H1 (cell line): ENCODE results near the gene PSMF1. TPM values are rescaled to one million over a fixed set of nuclear protein-coding genes. Genes with fewer than 3 reads are reported as not detected.

ENCODE experiments used
- CTCF ChIA-PET: fragments of 300-600 bp; sonication (Branson Sonifier 250); formaldehyde crosslinking; loops from one replicate; lab custom pipeline; 2021; ENCODE audit not compliant: partially characterized antibody; lab: Charles Lee
- POLR2A ChIA-PET: fragments of 300-600 bp; sonication (Branson Sonifier 250); formaldehyde crosslinking; loops from one replicate; lab custom pipeline; 2021; ENCODE audit warnings: inconsistent platforms; ENCODE audit not compliant: partially characterized antibody; lab: Charles Lee
- DNase-seq, 2 experiments: peaks; one replicate each; pipeline versions ENCODE4 v3.0.0 to v3.0.0-alpha.2; 2010 to 2022; ENCODE audit warnings: low spot score in 2 of 2, low read depth in 1 of 2, mixed read lengths in 1 of 2
- FAIRE-seq: peaks from 2 replicates; lab custom pipeline; 2011; peaks lifted over from hg19 to GRCh38; lab: Jason Lieb, UNC
- H2AFZ ChIP-seq: 2 replicates; pipeline ENCODE4 v1.8.1; 2012; ENCODE audit warnings: low read length, inconsistent platforms
- H2AK5ac ChIP-seq: 2 replicates; pipeline ENCODE4 v1.6.1; 2013; ENCODE audit warnings: low read depth, low read length
- H2BK120ac ChIP-seq: replicated peaks from 2 replicates; pipeline ENCODE3; 2013; ENCODE audit warnings: low read depth, low read length, inconsistent platforms
- H2BK12ac ChIP-seq: 2 replicates; pipeline ENCODE4 v1.6.1; 2013; ENCODE audit warnings: low read depth, low read length
- H2BK15ac ChIP-seq: 2 replicates; pipeline ENCODE4 v1.6.1; 2013; ENCODE audit warnings: low read length
- H2BK20ac ChIP-seq: 2 replicates; pipeline ENCODE4 v1.6.1; 2013; ENCODE audit warnings: low read length
- H2BK5ac ChIP-seq: 2 replicates; pipeline ENCODE4 v1.6.1; 2013; ENCODE audit warnings: low read depth, low read length
- H3K14ac ChIP-seq: 2 replicates; pipeline ENCODE4 v1.6.1; 2013; ENCODE audit warnings: inconsistent platforms; ENCODE audit not compliant: insufficient read length
- H3K18ac ChIP-seq: 2 replicates; pipeline ENCODE4 v1.6.1; 2013; ENCODE audit warnings: low read length; ENCODE audit errors: extremely low read depth
- H3K23ac ChIP-seq: 2 replicates; pipeline ENCODE4 v1.6.1; 2013; ENCODE audit warnings: inconsistent platforms; ENCODE audit not compliant: insufficient read length
- H3K23me2 ChIP-seq: 2 replicates; pipeline ENCODE4 v1.6.1; 2013; ENCODE audit warnings: low read depth, low read length
- H3K27ac ChIP-seq: 2 replicates; pipeline ENCODE4 v1.6.1; 2011; ENCODE audit warnings: low read depth, low read length, inconsistent platforms
- H3K27me3 ChIP-seq, 4 experiments: replicated peaks in 1 of 4; 1 replicate in 1 of 4; 2 replicates in 3 of 4; pipeline versions ENCODE4 v1.6.1 to v1.8.1; 2011 to 2013; ENCODE audit warnings: low read length in 3 of 4, mild to moderate bottlenecking in 3 of 4, inconsistent platforms in 2 of 4, mixed read lengths in 2 of 4, moderate library complexity in 1 of 4; ENCODE audit not compliant: control insufficient read depth in 3 of 4, insufficient read depth in 3 of 4; ENCODE audit errors: extremely low read depth in 1 of 4
- H3K36me3 ChIP-seq, 4 experiments: 2 replicates each; pipeline versions ENCODE4 v1.6.1 to v1.8.1; 2011 to 2013; ENCODE audit warnings: mild to moderate bottlenecking in 4 of 4, low read length in 3 of 4, moderate library complexity in 2 of 4, control low read depth in 1 of 4, inconsistent platforms in 1 of 4; ENCODE audit not compliant: insufficient read depth in 4 of 4, control insufficient read depth in 2 of 4
- H3K4ac ChIP-seq: replicated peaks from 2 replicates; pipeline ENCODE3; 2013; ENCODE audit warnings: low read length, low read depth, mixed read lengths, inconsistent platforms; ENCODE audit not compliant: insufficient read length
- H3K4me1 ChIP-seq, 4 experiments: replicated peaks in 1 of 4; 1 replicate in 1 of 4; 2 replicates in 3 of 4; pipeline versions ENCODE4 v1.6.1 to v1.8.1; 2011 to 2013; ENCODE audit warnings: low read length in 3 of 4, inconsistent platforms in 2 of 4, mixed read lengths in 1 of 4; ENCODE audit not compliant: insufficient read depth in 4 of 4, control insufficient read depth in 3 of 4
- H3K4me2 ChIP-seq, 2 experiments: 2 replicates each; pipeline versions ENCODE4 v1.6.1 to v1.8.1; 2011 to 2013; ENCODE audit warnings: low read depth in 2 of 2, low read length in 2 of 2, control low read depth in 1 of 2, inconsistent platforms in 1 of 2, mild to moderate bottlenecking in 1 of 2; ENCODE audit not compliant: insufficient read depth in 1 of 2
- H3K4me3 ChIP-seq, 4 experiments: fragments of 200-600, 300-600 bp in 1 of 4; sonication (generic), shearing (Covaris generic), sonication (Bioruptor Twin) in 1 of 4; 2 replicates each; pipeline versions ENCODE4 v1.5.1 to v1.8.1; 2011 to 2016; ENCODE audit warnings: low read length in 4 of 4, low read depth in 3 of 4, control low read depth in 2 of 4, inconsistent platforms in 2 of 4, mild to moderate bottlenecking in 2 of 4, mixed read lengths in 1 of 4, moderate library complexity in 1 of 4; ENCODE audit not compliant: insufficient read depth in 2 of 4; ENCODE audit errors: extremely low read depth in 1 of 4
- H3K56ac ChIP-seq: replicated peaks from 2 replicates; pipeline ENCODE3; 2013; ENCODE audit warnings: low read depth, mild to moderate bottlenecking, mixed read lengths, low read length, inconsistent platforms; ENCODE audit not compliant: insufficient read length
- H3K79me1 ChIP-seq: 2 replicates; pipeline ENCODE4 v1.6.1; 2013; ENCODE audit warnings: low read depth, low read length, control low read depth
- H3K79me2 ChIP-seq, 2 experiments: 2 replicates each; pipeline versions ENCODE4 v1.6.1 to v1.8.1; 2012 to 2013; ENCODE audit warnings: low read length in 2 of 2, mild to moderate bottlenecking in 2 of 2, inconsistent platforms in 1 of 2; ENCODE audit not compliant: insufficient read depth in 2 of 2, control insufficient read depth in 1 of 2
- H3K9ac ChIP-seq, 4 experiments: replicated peaks in 1 of 4; 1 replicate in 1 of 4; 2 replicates in 3 of 4; pipeline versions ENCODE4 v1.6.1 to v1.8.1; 2011 to 2013; ENCODE audit warnings: low read depth in 3 of 4, low read length in 3 of 4, control low read depth in 2 of 4, mild to moderate bottlenecking in 2 of 4, moderate library complexity in 2 of 4, inconsistent platforms in 1 of 4; ENCODE audit errors: extremely low read depth in 1 of 4
- H3K9me3 ChIP-seq, 2 experiments: 2 replicates each; pipeline versions ENCODE4 v1.6.1 to v1.8.1; 2012 to 2013; ENCODE audit warnings: mild to moderate bottlenecking in 2 of 2, moderate library complexity in 2 of 2, control low read depth in 1 of 2, inconsistent platforms in 1 of 2, low read depth in 1 of 2, low read length in 1 of 2, mixed read lengths in 1 of 2; ENCODE audit not compliant: insufficient read depth in 2 of 2
- H4K20me1 ChIP-seq, 2 experiments: replicated peaks in 1 of 2; 2 replicates each; pipeline versions ENCODE3 to v1.8.1; 2011 to 2013; ENCODE audit warnings: inconsistent platforms in 2 of 2, low read length in 2 of 2, mild to moderate bottlenecking in 1 of 2; ENCODE audit not compliant: insufficient read depth in 2 of 2, control insufficient read depth in 1 of 2
- H4K5ac ChIP-seq: 2 replicates; pipeline ENCODE4 v1.6.1; 2013; ENCODE audit warnings: low read length, low read depth, mixed read lengths, inconsistent platforms; ENCODE audit not compliant: insufficient read length
- H4K8ac ChIP-seq: 2 replicates; pipeline ENCODE4 v1.8.0; 2013; ENCODE audit warnings: mild to moderate bottlenecking, moderate library complexity, low read length, inconsistent platforms; ENCODE audit not compliant: insufficient read depth; ENCODE audit errors: extremely low read depth
- H4K91ac ChIP-seq: replicated peaks from 2 replicates; pipeline ENCODE3; 2013; ENCODE audit warnings: low read length, mixed read lengths, inconsistent platforms; ENCODE audit not compliant: insufficient read length
- BACH1 ChIP-seq: IDR thresholded peaks from 2 replicates; pipeline ENCODE4 v1.6.1; 2012; ENCODE audit warnings: low read length, improper control_type of control experiment
- CEBPB ChIP-seq: IDR thresholded peaks from 2 replicates; pipeline ENCODE4 v1.6.1; 2012; ENCODE audit warnings: low read depth, low read length
- FOSL1 ChIP-seq: IDR thresholded peaks from 2 replicates; pipeline ENCODE4 v1.6.1; 2011; ENCODE audit warnings: mild to moderate bottlenecking, low read depth, low read length, moderate library complexity; ENCODE audit not compliant: insufficient read depth
- KDM4A ChIP-seq: IDR thresholded peaks from one replicate; pipeline ENCODE4 v1.7.1; 2012; ENCODE audit warnings: low read depth, mild to moderate bottlenecking, moderate library complexity, low read length, inconsistent platforms; ENCODE audit not compliant: severe bottlenecking
- SP1 ChIP-seq: IDR thresholded peaks from 2 replicates; pipeline ENCODE4 v1.6.1; 2011; ENCODE audit warnings: low read depth, low read length
- SP4 ChIP-seq: IDR thresholded peaks from 2 replicates; pipeline ENCODE4 v1.6.1; 2012; ENCODE audit warnings: low read length, inconsistent platforms
- SUZ12 ChIP-seq: fragments of 200-600 bp; sonication (generic); IDR thresholded peaks from 2 replicates; pipeline ENCODE4 v1.6.1; 2012; ENCODE audit warnings: mild to moderate bottlenecking, inconsistent platforms, low read length, moderate library complexity, mixed read lengths
- WGBS, 2 experiments: shearing (Covaris generic) in 1 of 2; methylation state at CpG; one replicate each; pipeline versions ENCODE4 v1.1.6 to v1.1.7; 2013 to 2015; ENCODE audit warnings: low lambda C conversion rate in 2 of 2, mixed read lengths in 2 of 2, inconsistent platforms in 1 of 2, low coverage in 1 of 2, missing lambda C conversion rate in 1 of 2; ENCODE audit not compliant: insufficient replicate concordance in 2 of 2, insufficient coverage in 1 of 2, insufficient read length in 1 of 2; ENCODE audit errors: extremely low coverage in 1 of 2, missing lambda C conversion rate in 1 of 2; 5-methylcytosine and 5-hydroxymethylcytosine counted together
- long read RNA-seq, 2 experiments: library from RNA in 1 of 2; library from capped mRNA in 1 of 2; stranded (forward); transcript quantifications; one replicate each; pipeline ENCODE4 v2.0.0, GENCODE V29; 2021; ENCODE audit warnings: inconsistent platforms in 1 of 2
- polyA minus RNA-seq, 3 experiments: library from RNA; depleted of rRNA, polyadenylated mRNA; stranded (reverse); fragments of >200 nt; gene quantifications; 1 replicate in 2 of 3; 2 replicates in 1 of 3; pipeline ENCODE4 v1.2.3, GENCODE V29; 2011
- polyA plus RNA-seq, 7 experiments: library from polyadenylated mRNA; depleted of rRNA in 3 of 7; stranded (reverse) in 5 of 7; unstranded in 2 of 7; fragments of >200 nt in 5 of 7; fragments of 200-250 nt in 2 of 7; gene quantifications; 1 replicate in 5 of 7; 2 replicates in 1 of 7; 4 replicates in 1 of 7; pipeline versions ENCODE4 v1.2.1 to v1.2.3, GENCODE V29; 2011 to 2013; ENCODE audit warnings: missing spikeins in 2 of 7, mixed read lengths in 2 of 7
- total RNA-seq: library from RNA; stranded (reverse); fragmentation: NEBNext Ultra II Directional; extraction: Animal tissue kit (Norgen Biotek cat#: 25700); gene quantifications from 2 replicates; pipeline ENCODE4 v1.2.1, GENCODE V29; 2021

PSMF1 gene, protein sequence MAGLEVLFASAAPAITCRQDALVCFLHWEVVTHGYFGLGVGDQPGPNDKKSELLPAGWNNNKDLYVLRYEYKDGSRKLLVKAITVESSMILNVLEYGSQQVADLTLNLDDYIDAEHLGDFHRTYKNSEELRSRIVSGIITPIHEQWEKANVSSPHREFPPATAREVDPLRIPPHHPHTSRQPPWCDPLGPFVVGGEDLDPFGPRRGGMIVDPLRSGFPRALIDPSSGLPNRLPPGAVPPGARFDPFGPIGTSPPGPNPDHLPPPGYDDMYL
- total RNA-seq, result 106 and 118 TPM in 2 replicates
- 159 and 326 TPM in 2 replicates for polyA plus RNA-seq (2011; rRNA removed)
- 81.8 TPM for polyA plus RNA-seq (2011; cell fraction: cytosol; rRNA removed)
- 51.4 TPM for polyA plus RNA-seq (2011; cell fraction: nucleus; rRNA removed)
- 99.6 to 132 TPM (median 109 TPM) in 4 replicates for polyA plus RNA-seq (2012, experiment 1 of 2)
- polyA plus RNA-seq (2012, experiment 2 of 2), result 90.3 TPM
- 42.6 TPM for polyA plus RNA-seq (2013, experiment 1 of 2)
- 45.6 TPM for polyA plus RNA-seq (2013, experiment 2 of 2)
- 76.1 and 76.9 TPM in 2 replicates for polyA minus RNA-seq (2011; rRNA and poly(A)+ RNA removed)
- polyA minus RNA-seq (2011; cell fraction: cytosol; rRNA and poly(A)+ RNA removed), result 30.3 TPM
- 33.9 TPM for polyA minus RNA-seq (2011; cell fraction: nucleus; rRNA and poly(A)+ RNA removed)
- long read RNA-seq, experiment 1, full-length matches to known transcripts, result 67 of 110 reads
- long read RNA-seq, experiment 1, partial matches to known transcripts, result 25 of 110 reads
- long read RNA-seq, experiment 1, other reads (novel, unspliced or antisense), result 18 of 110 reads
- long read RNA-seq, experiment 2, full-length matches to known transcripts, result 15 of 19 reads
- long read RNA-seq, experiment 2, partial matches to known transcripts, result 2 of 19 reads
- long read RNA-seq, experiment 2, other reads (novel, unspliced or antisense), result 2 of 19 reads

DNA sequence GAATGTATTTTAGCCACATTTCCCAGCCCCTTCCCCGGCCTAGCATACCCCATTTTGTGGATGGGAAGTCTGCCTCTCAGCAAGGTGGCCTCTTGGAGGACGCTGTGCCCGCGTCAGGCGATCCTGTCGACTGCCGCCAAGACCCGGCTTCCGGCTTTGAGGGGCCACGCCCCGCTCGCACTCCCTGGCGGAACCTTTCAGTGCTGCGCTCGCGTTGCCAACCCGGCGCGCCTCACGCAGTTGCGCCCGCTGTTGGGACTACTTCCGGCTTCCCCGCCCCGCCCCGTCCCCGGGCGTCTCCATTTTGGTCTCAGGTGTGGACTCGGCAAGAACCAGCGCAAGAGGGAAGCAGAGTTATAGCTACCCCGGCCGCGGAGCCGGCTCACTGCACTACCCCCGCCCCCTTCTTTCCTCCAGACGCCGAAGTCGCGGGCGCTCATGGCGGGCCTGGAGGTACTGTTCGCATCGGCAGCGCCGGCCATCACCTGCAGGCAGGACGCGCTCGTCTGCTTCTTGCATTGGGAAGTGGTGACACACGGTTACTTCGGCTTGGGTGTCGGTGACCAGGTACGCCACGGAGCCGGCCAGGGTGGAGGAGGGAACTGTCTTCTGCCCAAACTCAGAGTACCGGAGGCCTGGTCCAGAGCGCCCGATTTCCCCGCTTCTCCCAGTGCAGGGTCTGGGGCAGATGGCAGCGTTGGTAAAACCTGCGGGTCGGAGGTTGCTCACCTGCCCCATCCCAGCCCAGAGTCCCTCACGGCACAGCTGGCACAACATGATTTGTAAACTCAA lies at the start of gene PSMF1:
Gene PSMF1, plus strand, starts transcription at position 267 of the 792 bp plus-strand sequence. Its CDS starts 172 bp downstream, at position 439.
- DNase-seq, result peak; percentile 80 to 98
- Histone ChIP-seq H3K4ac (peak within 1 kb of the TSS; percentile 48), H3K79me1 (peaks cover 4% of the 10 kb centered on the region; the same call in 1 of the 2 replicates), H4K20me1 (peaks cover 0 to 3% of the 10 kb centered on the region in 2 experiments), H3K79me2 (peaks cover 17 to 48% of the 10 kb centered on the region in 2 experiments), H4K8ac (peak within 1 kb of the TSS; percentile 97), H3K14ac (no peak within 1 kb of the TSS), H2AFZ (peak within 1 kb of the TSS; percentile 95), H3K36me3 (peaks cover 0 to 2% (median 0%) of the 10 kb centered on the region in 4 experiments; a peak in 4 of 8 replicates), H3K27me3 (no peaks in the 10 kb centered on the region), H3K56ac (peak within 1 kb of the TSS; percentile 2), H3K4me2 (peak within 1 kb of the TSS; percentile 89 to 92), H3K9ac (peak within 1 kb of the TSS; percentile 79 to 85 (median 82)), H2AK5ac (peak within 1 kb of the TSS; percentile 48; the same call in 1 of the 2 replicates), H4K91ac (peak within 1 kb of the TSS; percentile 52), H4K5ac (no peak within 1 kb of the TSS), H3K23me2 (peaks cover 11% of the 10 kb centered on the region; the same call in 1 of the 2 replicates), H3K9me3 (no peaks in the 10 kb centered on the region), H3K18ac (peak within 1 kb of the TSS; percentile 83; the same call in 1 of the 2 replicates), H2BK20ac (no peak within 1 kb of the TSS), H2BK5ac (peak within 1 kb of the TSS; percentile 85; the same call in 1 of the 2 replicates), H3K4me3 (peak within 1 kb of the TSS; percentile 95 to 98 (median 97)), H2BK120ac (peak within 1 kb of the TSS; percentile 69), H3K27ac (peak within 1 kb of the TSS; percentile 59), H2BK12ac (no peak within 1 kb of the TSS), H2BK15ac (0 out of 2 replicates have a peak within 1 kb of the TSS, but pooled peaks have one; percentile 72), H3K4me1 (peaks cover 0 to 7% (median 2%) of the 10 kb centered on the region in 4 experiments; a peak in 4 of 7 replicates), H3K23ac (no peak within 1 kb of the TSS)
- POLR2A ChIA-PET, result interaction anchor here (0.7 to 2.3 kb wide), 7 partner anchors 10 to 337 kb away, joined by 3 to 5 read pairs (median 3); no protein-coding TSS in a partner anchor
- CTCF ChIA-PET, result interaction anchor here (1.1 to 1.9 kb wide), 4 partner anchors 10 to 162 kb away, joined by 3 to 10 read pairs (median 4); no protein-coding TSS in a partner anchor
- WGBS, 2 experiments, result 1% methylated on average over 47 of the region's 62 CpGs; no CpG with 5 or more reads in 1 of the 2 experiments
- FAIRE-seq, result no peak
- TF ChIP-seq SP4 (peak; percentile 87; the same call in 1 of the 2 replicates), SUZ12 (no peak), BACH1 (peak; percentile 57), FOSL1 (peak; percentile 35; the same call in 1 of the 2 replicates), SP1 (peak; percentile 89), CEBPB (peak; percentile 40; the same call in 1 of the 2 replicates), KDM4A (peak; percentile 49)
